GM13977 (cell line): ENCODE results near the gene CDC42SE2.

Source experiments
- DNase-seq: peaks from one replicate; pipeline ENCODE4 v3.0.0; 2012; ENCODE audit warnings: low spot score
- CTCF ChIP-seq: IDR thresholded peaks from 2 replicates; pipeline ENCODE4 v1.5.1; 2012; ENCODE audit warnings: mild to moderate bottlenecking, control low read depth; ENCODE audit not compliant: insufficient read depth; ENCODE audit errors: extremely low read depth, missing control alignments
- in situ Hi-C: fragments of 300-500 bp; cut with MboI; formaldehyde crosslinking; loops from one replicate; pipeline ENCODE4 v1.12.0; 2022; ENCODE audit warnings: low sequenced_read_pairs, low pct_unique_long_range_greater_than_20kb, mixed read lengths, inconsistent platforms; ENCODE audit not compliant: unreplicated experiment

CDC42SE2 gene

GRCh38 chr5:131436081-131436480 is 172.2 kb downstream of the CDC42SE2 start:
- no peak for DNase-seq
- in situ Hi-C loops: no loop called here
- TF ChIP-seq CTCF: no peak

- DNase-seq: no peak
- TF ChIP-seq CTCF: no peak
- in situ Hi-C loops: no loop called here
Measured at GRCh38 chr5:131441184-131441583, 177.3 kb downstream of the CDC42SE2 start.
